WI38 (cell line): Measurements from ENCODE around the gene PRKAR1B.

ENCODE experiments used
- H3K4me3 ChIP-seq: 2 replicates; pipeline ENCODE4 v1.5.1; 2011; ENCODE audit warnings: low read depth, mild to moderate bottlenecking, control low read depth, low read length
- CTCF ChIP-seq: IDR thresholded peaks from 2 replicates; pipeline ENCODE4 v1.5.1; 2012; ENCODE audit warnings: low read depth, mild to moderate bottlenecking, control low read depth, low read length

The PRKAR1B gene

GRCh38 chr7:534075-534474, 193.0 kb downstream of the PRKAR1B start:
- TF ChIP-seq CTCF: no peak

GRCh38 chr7:533266-533665, 193.8 kb downstream of the PRKAR1B start:
- no peak overlapping the region for H3K4me3 ChIP-seq
- no peak for TF ChIP-seq CTCF

More at GRCh38 chr7:534075-534474, 193.0 kb downstream of the PRKAR1B start:
- H3K4me3 ChIP-seq: no peak overlapping the region

GRCh38 chr7:532379-533143, 194.5 kb downstream of the PRKAR1B start:
- no peak for TF ChIP-seq CTCF
- no peak overlapping the region for H3K4me3 ChIP-seq

GRCh38 chr7:531777-532176, 195.3 kb downstream of the PRKAR1B start:
- TF ChIP-seq CTCF: no peak
- no peak overlapping the region for H3K4me3 ChIP-seq

- no peak for TF ChIP-seq CTCF
- H3K4me3 ChIP-seq: no peak overlapping the region
These were observed 198.6 kb downstream of the PRKAR1B start for GRCh38 chr7:528451-528850.

GRCh38 chr7:527723-528122, 199.4 kb downstream of the PRKAR1B start:
- TF ChIP-seq CTCF: no peak
- no peak overlapping the region for H3K4me3 ChIP-seq

GRCh38 chr7:526460-527034, 200.5 kb downstream of the PRKAR1B start:
- TF ChIP-seq CTCF: no peak
- no peak overlapping the region for H3K4me3 ChIP-seq
